ENCODE data around the gene IGFALS.
A peak's percentile ranks its signal among the peaks of the same experiment; 100 is the strongest.

Gene IGFALS

DNA sequence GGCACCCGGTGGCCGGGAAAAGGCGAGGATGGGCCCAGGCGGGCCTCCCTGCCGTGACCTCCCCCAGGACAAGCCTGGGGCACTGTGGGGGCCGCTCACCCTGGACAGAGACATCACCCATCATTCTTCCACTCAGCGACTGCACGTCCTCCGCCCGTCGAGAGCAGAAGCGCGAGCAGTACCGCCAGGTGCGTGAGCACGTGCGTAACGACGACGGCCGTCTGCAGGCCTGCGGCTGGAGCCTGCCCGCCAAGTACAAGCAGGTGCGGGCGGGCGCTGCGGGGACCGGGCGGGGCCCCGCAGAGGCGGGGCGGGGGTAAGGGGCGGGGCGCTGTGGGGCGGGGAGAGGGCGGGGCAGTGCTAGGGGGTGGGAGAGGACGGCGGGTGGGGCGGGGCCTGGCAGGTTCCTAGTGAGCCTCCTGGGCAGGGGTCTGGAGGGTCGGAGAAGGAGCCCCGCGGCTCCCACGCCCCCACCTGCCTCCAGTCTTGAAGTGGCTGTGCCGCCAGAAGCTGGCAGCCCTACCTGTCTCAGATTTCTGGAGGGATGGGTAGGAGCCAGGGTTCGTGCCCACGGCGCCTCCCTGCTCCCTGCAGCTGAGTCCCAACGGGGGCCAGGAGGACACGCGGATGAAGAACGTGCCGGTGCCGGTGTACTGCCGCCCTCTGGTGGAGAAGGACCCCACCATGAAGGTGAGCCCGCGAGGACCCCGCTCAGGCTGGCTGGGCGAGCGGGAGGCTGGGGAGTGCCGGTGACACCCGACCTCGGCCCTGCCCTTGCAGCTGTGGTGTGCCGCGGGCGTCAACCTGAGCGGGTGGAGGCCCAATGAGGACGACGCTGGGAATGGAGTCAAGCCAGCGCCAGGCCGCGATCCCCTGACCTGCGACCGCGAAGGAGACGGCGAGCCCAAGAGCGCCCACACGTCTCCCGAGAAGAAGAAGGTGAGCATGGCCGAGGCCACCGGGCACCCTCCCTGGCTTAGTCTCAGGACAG lies 29.7 kb downstream of the IGFALS start:
- Histone ChIP-seq H3K36me3 (replicated peaks in 1 of 2; ENCODE audit: control insufficient read depth in 2 of 2, insufficient read depth in 2 of 2, low read length in 2 of 2) (peaks cover 44 to 83% of the 10 kb centered on the region in 2 donors), H2BK5ac (ENCODE audit: low read length) (peak overlapping the region; percentile 0), H3K4me1 (ENCODE audit: control insufficient read depth in 2 of 2, insufficient read depth in 1 of 2, low read depth in 1 of 2, low read length in 2 of 2) (peaks cover 0 to 11% of the 10 kb centered on the region in 2 donors), H4K8ac (ENCODE audit: low read depth, low read length) (no peak overlapping the region), H2BK12ac (ENCODE audit: low read length) (no peak overlapping the region), H3K23ac (ENCODE audit: low read depth, low read length, poor library complexity) (peak overlapping the region; percentile 91), H2BK15ac (ENCODE audit: low read length) (no peak overlapping the region), H3K27ac (replicated peaks; ENCODE audit: low read length) (no peak overlapping the region), H3K27me3 (ENCODE audit: control insufficient read depth in 3 of 3, insufficient read depth in 3 of 3, low read depth in 1 of 3, low read length in 3 of 3) (no peaks in the 10 kb centered on the region), H3K18ac (ENCODE audit: low read length) (peak overlapping the region; percentile 80), H2BK120ac (ENCODE audit: low read depth, low read length) (no peak overlapping the region), H3K9me3 (replicated peaks in 1 of 2; ENCODE audit: control insufficient read depth in 2 of 2, insufficient read depth in 1 of 2, low read depth in 1 of 2, low read length in 2 of 2) (no peaks in the 10 kb centered on the region), H3K4ac (ENCODE audit: low read length) (no peak overlapping the region), H4K91ac (ENCODE audit: low read depth, low read length, poor library complexity) (no peak overlapping the region), H2AK5ac (ENCODE audit: low read depth, low read length) (peak overlapping the region; percentile 56), H3K4me2 (ENCODE audit: insufficient read depth, low read length, poor library complexity, severe bottlenecking) (peak overlapping the region; percentile 18), H3K4me3 (ENCODE audit: low read length in 2 of 2) (no peak overlapping the region), H3K79me1 (ENCODE audit: low read depth, low read length) (peaks cover 2% of the 10 kb centered on the region), H3K14ac (ENCODE audit: low read length) (peak overlapping the region; percentile 38), H3K9ac (ENCODE audit: low read depth, low read length, poor library complexity) (peak overlapping the region; percentile 44), H2AFZ (ENCODE audit: low read length) (no peak overlapping the region)
- peak; percentile 46 for DNase-seq (ENCODE audit: low spot score)
- no CpG with 5 or more reads among the region's 81 CpGs for WGBS, 2 donors (ENCODE audit: extremely low coverage in 2 of 2, insufficient read length in 2 of 2, insufficient replicate concordance in 1 of 2)

DNA sequence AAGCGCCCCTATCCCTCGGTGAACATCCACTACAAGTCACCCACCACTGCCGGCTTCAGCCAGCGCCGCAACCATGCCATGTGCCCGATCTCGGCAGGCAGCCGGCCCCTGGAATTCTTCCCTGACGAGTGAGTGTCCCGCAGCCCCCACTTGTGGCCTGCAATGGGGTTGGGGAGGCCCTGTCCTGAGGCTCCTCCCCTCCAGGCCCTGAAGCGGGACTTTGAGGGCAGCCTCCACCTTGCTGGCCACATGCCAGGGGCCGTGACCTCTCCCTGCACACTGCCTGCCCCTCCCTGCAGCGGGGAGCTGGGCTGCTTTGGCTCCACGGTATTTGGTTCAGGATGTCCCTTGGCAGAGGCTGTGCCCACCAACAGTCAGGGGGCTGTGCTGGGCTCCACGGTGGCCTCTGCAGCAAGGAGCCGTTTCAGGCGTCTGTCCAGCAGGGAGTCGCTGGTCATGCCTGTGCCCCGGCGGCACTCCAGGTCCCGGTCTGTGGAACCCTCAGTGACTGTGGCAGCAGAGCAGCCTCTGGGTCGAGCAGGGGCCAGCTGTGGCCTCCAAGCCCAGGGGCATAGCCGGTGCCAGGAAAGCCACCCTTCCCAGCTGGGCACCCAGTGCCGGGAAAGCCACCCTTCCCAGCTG lies 30.5 kb downstream of the IGFALS start:
- WGBS, 2 donors (ENCODE audit: extremely low coverage in 2 of 2, insufficient read length in 2 of 2, insufficient replicate concordance in 1 of 2): no CpG with 5 or more reads among the region's 24 CpGs
- no peaks in the 10 kb centered on the region for H3K9me3 ChIP-seq (replicated peaks in 1 of 2; ENCODE audit: control insufficient read depth in 2 of 2, insufficient read depth in 1 of 2, low read depth in 1 of 2, low read length in 2 of 2)

GRCh38 chr16:1762196-1762878 lies 31.2 kb downstream of the IGFALS start:
- no peak overlapping the region for H3K4me2 ChIP-seq (ENCODE audit: insufficient read depth, low read length, poor library complexity, severe bottlenecking)
- H3K36me3 ChIP-seq (replicated peaks in 1 of 2; ENCODE audit: control insufficient read depth in 2 of 2, insufficient read depth in 2 of 2, low read length in 2 of 2): peaks cover 33 to 77% of the 10 kb centered on the region in 2 donors
- no peak overlapping the region for H2BK120ac ChIP-seq (ENCODE audit: low read depth, low read length)
- no peaks in the 10 kb centered on the region for H3K79me1 ChIP-seq (ENCODE audit: low read depth, low read length)
- H2AFZ ChIP-seq (ENCODE audit: low read length): no peak overlapping the region
- H3K18ac ChIP-seq (ENCODE audit: low read length): no peak overlapping the region
- H2BK12ac ChIP-seq (ENCODE audit: low read length): no peak overlapping the region
- no peak overlapping the region for H3K14ac ChIP-seq (ENCODE audit: low read length)
- H2AK5ac ChIP-seq (ENCODE audit: low read depth, low read length): no peak overlapping the region
- no peaks in the 10 kb centered on the region for H3K9me3 ChIP-seq (replicated peaks in 1 of 2; ENCODE audit: control insufficient read depth in 2 of 2, insufficient read depth in 1 of 2, low read depth in 1 of 2, low read length in 2 of 2)
- H3K27ac ChIP-seq (replicated peaks; ENCODE audit: low read length): no peak overlapping the region
- no peak overlapping the region for H3K4ac ChIP-seq (ENCODE audit: low read length)
- H2BK15ac ChIP-seq (ENCODE audit: low read length): no peak overlapping the region
- H3K23ac ChIP-seq (ENCODE audit: low read depth, low read length, poor library complexity): peak overlapping the region; percentile 65
- DNase-seq (ENCODE audit: low spot score): no peak
- H3K4me3 ChIP-seq (ENCODE audit: low read length in 2 of 2): no peak overlapping the region
- H2BK5ac ChIP-seq (ENCODE audit: low read length): no peak overlapping the region
- no CpG with 5 or more reads among the region's 30 CpGs for WGBS, 2 donors (ENCODE audit: extremely low coverage in 2 of 2, insufficient read length in 2 of 2, insufficient replicate concordance in 1 of 2)
- peaks cover 0 to 11% of the 10 kb centered on the region in 2 donors for H3K4me1 ChIP-seq (ENCODE audit: control insufficient read depth in 2 of 2, insufficient read depth in 1 of 2, low read depth in 1 of 2, low read length in 2 of 2)
- peak overlapping the region; percentile 0 for H3K9ac ChIP-seq (ENCODE audit: low read depth, low read length, poor library complexity)
- no peaks in the 10 kb centered on the region for H3K27me3 ChIP-seq (ENCODE audit: control insufficient read depth in 3 of 3, insufficient read depth in 3 of 3, low read depth in 1 of 3, low read length in 3 of 3)
- H4K91ac ChIP-seq (ENCODE audit: low read depth, low read length, poor library complexity): no peak overlapping the region
- H4K8ac ChIP-seq (ENCODE audit: low read depth, low read length): no peak overlapping the region

More for the DNA sequence above, 30.5 kb downstream of the IGFALS start:
- Histone ChIP-seq H3K18ac (ENCODE audit: low read length) (peak overlapping the region; percentile 28), H2BK15ac (ENCODE audit: low read length) (no peak overlapping the region), H2AK5ac (ENCODE audit: low read depth, low read length) (peak overlapping the region; percentile 56), H3K4me2 (ENCODE audit: insufficient read depth, low read length, poor library complexity, severe bottlenecking) (no peak overlapping the region), H2BK12ac (ENCODE audit: low read length) (no peak overlapping the region), H3K27ac (replicated peaks; ENCODE audit: low read length) (no peak overlapping the region), H3K9ac (ENCODE audit: low read depth, low read length, poor library complexity) (peak overlapping the region; percentile 60), H3K23ac (ENCODE audit: low read depth, low read length, poor library complexity) (peak overlapping the region; percentile 91), H3K27me3 (ENCODE audit: control insufficient read depth in 3 of 3, insufficient read depth in 3 of 3, low read depth in 1 of 3, low read length in 3 of 3) (no peaks in the 10 kb centered on the region), H3K14ac (ENCODE audit: low read length) (peak overlapping the region; percentile 38), H2BK120ac (ENCODE audit: low read depth, low read length) (no peak overlapping the region), H3K4me1 (ENCODE audit: control insufficient read depth in 2 of 2, insufficient read depth in 1 of 2, low read depth in 1 of 2, low read length in 2 of 2) (peaks cover 0 to 11% of the 10 kb centered on the region in 2 donors), H4K8ac (ENCODE audit: low read depth, low read length) (no peak overlapping the region), H4K91ac (ENCODE audit: low read depth, low read length, poor library complexity) (no peak overlapping the region), H2BK5ac (ENCODE audit: low read length) (no peak overlapping the region), H3K4ac (ENCODE audit: low read length) (no peak overlapping the region), H3K4me3 (ENCODE audit: low read length in 2 of 2) (no peak overlapping the region), H3K79me1 (ENCODE audit: low read depth, low read length) (peaks cover 2% of the 10 kb centered on the region), H3K36me3 (replicated peaks in 1 of 2; ENCODE audit: control insufficient read depth in 2 of 2, insufficient read depth in 2 of 2, low read length in 2 of 2) (peaks cover 38 to 77% of the 10 kb centered on the region in 2 donors), H2AFZ (ENCODE audit: low read length) (no peak overlapping the region)
- no peak for DNase-seq (ENCODE audit: low spot score)

Measured in neuronal stem cell (in vitro differentiated cells).